Stimulated activated CD8-positive, alpha-beta memory T cell treated with anti-CD3 and anti-CD28 coated beads, Interleukin-7, amount 100 ng/mL, for 4 hours (primary cell): Measurements from ENCODE around the gene SYPL2.

Experiments
- DNase-seq, 2 donors: peaks; one replicate each; pipeline ENCODE4 v3.0.0-alpha.2; 2020; ENCODE audit warnings: low read depth in 2 of 2

SYPL2 gene

DNA sequence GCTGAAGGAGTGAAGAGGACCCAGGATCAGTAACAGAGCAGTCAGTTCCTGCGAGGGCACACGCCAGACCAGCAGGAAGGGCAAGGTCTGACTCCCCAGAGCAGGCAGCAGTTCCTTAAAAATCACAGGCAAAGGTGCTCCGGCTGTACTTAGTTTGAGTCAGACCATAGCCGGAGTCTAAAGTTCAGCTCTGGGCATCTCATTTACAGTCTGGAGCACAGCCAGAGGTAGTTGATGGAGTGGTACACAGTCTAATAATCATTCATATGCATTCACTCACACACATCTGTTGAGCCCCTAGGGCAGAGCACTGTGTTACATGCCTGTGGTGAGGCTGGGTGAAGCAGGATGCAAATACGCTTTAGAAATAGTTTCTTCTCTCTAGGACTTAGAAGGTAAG is 50.5 kb downstream of the SYPL2 start:
- DNase-seq, result no peak

GRCh38 chr1:109517337-109517736 is 51.0 kb downstream of the SYPL2 start:
- no peak for DNase-seq

DNA sequence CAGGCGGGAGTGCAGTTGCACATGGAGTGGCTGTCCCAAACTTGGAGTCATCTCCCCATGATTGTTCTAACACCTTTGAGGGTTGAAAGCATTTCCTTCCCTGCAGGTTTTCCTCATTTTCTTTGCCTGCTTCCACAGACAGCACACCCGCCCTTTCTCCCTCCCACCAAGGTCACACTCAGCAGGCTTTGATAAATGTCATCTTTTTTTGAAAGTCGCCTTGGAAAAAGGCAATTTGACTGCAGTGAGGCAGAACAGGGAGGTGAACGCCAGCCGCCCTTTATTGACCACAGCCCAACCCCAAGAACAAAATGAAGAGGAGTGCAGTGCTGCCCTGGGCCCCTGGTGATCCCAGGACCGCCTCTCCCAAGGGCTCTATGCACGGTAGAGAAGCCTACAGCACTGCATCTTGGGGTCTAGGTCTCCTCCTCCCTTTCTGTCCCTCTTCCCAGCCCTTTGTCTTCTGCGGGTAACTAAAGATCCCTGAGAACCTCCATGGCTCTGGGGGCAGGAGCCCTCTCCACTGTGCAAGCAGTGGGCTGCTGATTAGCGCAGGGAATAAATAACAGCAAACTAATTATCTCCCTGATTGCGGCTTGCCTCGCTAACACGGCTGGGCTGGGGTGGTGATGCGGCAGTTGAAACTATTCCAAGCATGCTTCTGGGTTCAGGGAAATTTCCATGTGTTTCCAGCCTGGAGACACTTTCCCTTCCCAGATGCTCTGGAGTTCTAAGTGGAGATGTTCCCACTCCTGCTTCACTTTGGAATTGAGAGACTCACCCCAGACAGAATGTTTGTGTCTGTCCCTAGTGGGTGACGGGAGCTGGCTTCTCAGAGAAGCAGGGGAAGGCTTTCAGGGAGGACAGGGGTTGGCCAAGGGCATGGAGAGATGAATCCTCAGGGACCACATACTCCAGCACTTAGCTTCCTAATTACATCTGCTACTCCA is 54.9 kb downstream of the SYPL2 start:
- DNase-seq, result no peak

DNA sequence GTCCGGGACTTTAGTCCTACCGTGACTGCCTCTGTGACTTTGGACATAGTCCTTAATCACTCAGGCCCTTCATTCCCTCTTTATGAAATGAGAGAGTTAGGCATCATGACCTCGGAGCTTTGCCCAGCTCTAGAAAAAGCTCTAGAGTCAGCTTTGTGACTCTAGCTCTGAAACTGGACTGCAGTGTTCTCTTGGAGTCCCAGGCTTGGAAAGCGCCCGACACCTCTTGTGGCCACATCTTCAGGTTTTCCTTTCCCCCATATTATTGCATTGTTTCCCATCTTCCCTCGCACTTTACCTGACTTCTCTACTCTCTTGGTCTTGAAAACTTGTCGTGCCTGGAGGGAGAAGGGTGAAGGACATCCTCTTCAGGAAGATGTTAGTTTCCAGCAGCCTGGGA is 55.7 kb downstream of the SYPL2 start:
- DNase-seq, result no peak

GRCh38 chr1:109523706-109524105 is 57.4 kb downstream of the SYPL2 start:
- DNase-seq, result no peak

- no peak for DNase-seq
Measured at GRCh38 chr1:109527098-109527811, 60.9 kb downstream of the SYPL2 start.

GRCh38 chr1:109527846-109528695 is 61.7 kb downstream of the SYPL2 start:
- DNase-seq, result no peak

DNA sequence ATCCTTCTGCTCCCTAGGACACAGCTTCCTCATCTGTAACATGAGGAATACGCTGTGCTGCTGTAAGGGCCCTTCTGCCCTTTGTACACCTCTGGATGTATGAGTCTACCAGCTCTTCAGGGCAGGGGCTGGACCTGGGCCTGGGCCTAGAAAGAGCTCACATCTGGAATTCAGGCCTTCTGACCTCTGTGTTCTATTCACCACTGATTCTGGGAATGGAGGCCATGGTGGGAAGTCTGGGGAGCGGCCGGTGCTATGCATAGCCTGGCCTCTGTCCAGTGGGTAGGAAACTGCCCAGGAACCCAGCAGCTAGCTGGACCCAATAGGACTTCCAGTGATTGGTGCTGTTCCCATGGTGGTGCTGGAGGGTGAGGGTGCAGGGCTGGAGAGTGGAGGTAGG is 62.4 kb downstream of the SYPL2 start:
- no peak for DNase-seq

DNA sequence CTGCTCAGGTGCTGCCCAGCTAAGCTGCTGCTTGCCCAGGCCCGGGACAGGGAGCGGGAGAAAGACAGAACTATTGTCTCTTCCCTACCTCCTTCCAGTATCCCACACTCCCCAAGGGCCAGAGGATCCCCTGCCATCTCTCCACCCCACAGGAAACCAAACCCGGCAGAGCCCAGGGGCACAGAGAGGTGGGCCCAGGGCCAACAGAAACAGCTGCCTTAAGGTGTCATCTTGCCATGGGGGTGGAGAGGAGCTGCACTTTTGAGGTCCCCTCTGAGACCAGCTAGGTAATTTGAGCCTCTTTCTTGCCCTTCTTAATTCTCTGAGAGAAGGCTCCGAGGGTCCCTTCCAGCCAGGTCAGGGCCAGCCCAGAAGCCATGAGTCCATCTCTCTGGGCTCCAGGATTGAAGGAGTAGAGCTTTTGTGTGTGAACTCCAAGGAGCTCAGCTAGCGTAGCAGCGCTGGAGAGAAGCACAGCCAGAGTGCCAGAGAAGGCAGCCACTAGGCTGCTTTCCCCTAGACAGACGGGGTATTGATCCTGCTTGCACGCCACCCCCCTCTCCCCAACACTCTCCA is 63.6 kb downstream of the SYPL2 start:
- no peak for DNase-seq

GRCh38 chr1:109530457-109531087 is 64.2 kb downstream of the SYPL2 start:
- DNase-seq, result no peak

GRCh38 chr1:109531380-109531779 is 65.0 kb downstream of the SYPL2 start:
- DNase-seq, result no peak
